Measurements from ENCODE around the gene CGN.
A peak's percentile ranks its signal among the peaks of the same experiment; 100 is the strongest.

The CGN gene, protein sequence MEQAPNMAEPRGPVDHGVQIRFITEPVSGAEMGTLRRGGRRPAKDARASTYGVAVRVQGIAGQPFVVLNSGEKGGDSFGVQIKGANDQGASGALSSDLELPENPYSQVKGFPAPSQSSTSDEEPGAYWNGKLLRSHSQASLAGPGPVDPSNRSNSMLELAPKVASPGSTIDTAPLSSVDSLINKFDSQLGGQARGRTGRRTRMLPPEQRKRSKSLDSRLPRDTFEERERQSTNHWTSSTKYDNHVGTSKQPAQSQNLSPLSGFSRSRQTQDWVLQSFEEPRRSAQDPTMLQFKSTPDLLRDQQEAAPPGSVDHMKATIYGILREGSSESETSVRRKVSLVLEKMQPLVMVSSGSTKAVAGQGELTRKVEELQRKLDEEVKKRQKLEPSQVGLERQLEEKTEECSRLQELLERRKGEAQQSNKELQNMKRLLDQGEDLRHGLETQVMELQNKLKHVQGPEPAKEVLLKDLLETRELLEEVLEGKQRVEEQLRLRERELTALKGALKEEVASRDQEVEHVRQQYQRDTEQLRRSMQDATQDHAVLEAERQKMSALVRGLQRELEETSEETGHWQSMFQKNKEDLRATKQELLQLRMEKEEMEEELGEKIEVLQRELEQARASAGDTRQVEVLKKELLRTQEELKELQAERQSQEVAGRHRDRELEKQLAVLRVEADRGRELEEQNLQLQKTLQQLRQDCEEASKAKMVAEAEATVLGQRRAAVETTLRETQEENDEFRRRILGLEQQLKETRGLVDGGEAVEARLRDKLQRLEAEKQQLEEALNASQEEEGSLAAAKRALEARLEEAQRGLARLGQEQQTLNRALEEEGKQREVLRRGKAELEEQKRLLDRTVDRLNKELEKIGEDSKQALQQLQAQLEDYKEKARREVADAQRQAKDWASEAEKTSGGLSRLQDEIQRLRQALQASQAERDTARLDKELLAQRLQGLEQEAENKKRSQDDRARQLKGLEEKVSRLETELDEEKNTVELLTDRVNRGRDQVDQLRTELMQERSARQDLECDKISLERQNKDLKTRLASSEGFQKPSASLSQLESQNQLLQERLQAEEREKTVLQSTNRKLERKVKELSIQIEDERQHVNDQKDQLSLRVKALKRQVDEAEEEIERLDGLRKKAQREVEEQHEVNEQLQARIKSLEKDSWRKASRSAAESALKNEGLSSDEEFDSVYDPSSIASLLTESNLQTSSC

DNA sequence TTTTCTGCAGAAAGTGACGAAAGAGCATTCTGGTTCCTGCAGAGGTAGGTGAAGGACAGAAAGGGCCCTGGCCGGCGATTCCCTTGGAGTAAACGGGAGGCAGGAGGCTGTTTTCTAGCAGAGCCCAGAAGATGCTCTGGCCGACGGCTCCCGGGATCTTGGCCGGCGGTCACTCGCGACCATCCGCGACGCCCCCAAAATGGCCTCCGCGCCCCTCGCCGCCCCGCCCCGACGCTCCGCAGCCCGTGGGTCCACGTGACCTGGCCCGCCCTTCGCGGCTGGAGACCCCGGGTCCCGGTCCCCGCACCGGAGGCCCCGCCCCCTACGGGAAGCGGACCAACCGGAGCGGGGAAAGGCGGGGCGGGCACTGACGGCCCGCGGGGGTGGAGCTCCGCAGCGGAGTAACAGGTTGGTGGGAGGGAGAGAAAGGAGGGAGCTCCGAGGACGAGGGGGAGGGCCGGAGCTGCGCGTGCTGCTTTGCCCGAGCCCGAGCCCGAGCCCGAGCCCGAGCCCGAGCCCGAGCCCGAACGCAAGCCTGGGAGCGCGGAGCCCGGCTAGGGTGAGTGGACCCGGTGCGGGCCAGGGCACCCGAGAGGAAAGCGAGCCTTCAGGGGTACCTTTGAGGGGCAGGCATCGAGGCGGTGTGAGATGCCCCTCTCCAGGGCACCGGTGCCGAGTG lies at the start of gene CGN:
TSS of gene CGN (plus strand) at position 431 of the 679 bp plus-strand sequence. CDS start 7,133 bp downstream, outside the sequence.
- DNase-seq, result peak; percentile 69 to 87 (median 71)

DNA sequence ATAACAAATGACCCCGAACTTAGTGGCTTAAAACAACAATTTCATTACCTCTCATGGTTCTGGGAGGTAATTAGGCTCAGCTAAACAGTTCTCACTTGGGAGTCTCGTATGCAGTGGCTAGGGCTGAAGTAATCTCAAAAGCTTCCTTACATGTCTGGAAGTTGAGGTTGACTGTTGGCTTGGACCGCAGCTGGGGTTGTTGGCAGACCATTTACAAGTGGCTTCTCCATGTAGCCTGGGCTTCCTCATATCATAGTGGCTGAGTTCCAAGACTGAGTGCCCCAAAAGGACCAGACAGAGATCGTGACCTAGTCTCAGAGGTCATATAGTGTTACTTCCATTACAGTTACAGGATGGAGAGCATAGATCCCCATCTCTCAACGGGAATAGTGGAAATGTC lies 49.5 kb upstream of the CGN start:
- no peak for DNase-seq

GRCh38 chr1:151465026-151465425 lies 46.2 kb upstream of the CGN start:
- DNase-seq, result no peak

DNA sequence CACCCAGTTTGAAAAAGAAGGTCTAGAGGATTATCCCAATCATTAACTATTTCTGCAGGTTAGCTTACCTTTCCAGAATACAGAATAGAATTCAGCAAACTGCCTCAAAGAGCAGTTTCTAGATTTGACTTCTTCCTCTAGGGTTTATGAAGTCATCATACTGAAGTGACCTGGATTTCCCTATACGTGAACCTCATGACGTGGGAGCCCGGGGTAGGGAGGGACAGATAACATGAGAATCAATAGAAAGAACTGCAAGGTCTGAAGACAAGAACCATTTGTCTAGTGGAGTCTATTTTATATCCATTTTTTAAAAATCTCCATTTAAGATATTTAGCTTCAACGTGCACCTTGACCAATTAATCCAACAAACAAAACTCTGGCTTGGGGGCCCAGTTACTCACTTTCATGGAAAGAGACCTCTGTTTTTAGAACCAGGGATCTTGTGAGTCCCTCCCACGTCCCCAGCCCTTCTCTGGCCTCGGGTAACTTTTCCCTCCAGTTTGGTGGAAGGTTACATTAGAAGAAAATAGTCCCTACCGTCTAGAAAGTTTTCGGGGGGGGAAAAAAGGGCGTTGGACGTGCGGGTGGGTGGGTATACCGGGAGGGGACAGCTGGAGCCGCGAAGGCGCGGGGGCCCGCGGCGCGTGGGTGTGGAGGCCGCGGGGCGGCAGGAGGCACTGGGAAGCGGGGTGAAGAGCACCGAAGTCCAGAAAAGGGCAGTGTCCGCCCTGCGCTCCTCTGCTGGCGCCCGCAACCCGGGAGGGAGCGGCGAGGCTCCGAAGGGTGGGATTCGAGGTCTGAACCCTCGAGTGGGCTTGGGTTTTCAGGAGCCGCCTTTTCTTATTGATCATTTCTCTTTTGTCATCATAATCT lies 38.1 kb upstream of the CGN start:
- DNase-seq, result peak; percentile 62 to 77 (median 73)

- DNase-seq, result no peak
These were observed 36.4 kb upstream of the CGN start for GRCh38 chr1:151474745-151475144.

- DNase-seq, result no peak
These were observed 36.0 kb upstream of the CGN start for GRCh38 chr1:151475175-151475574.

DNA sequence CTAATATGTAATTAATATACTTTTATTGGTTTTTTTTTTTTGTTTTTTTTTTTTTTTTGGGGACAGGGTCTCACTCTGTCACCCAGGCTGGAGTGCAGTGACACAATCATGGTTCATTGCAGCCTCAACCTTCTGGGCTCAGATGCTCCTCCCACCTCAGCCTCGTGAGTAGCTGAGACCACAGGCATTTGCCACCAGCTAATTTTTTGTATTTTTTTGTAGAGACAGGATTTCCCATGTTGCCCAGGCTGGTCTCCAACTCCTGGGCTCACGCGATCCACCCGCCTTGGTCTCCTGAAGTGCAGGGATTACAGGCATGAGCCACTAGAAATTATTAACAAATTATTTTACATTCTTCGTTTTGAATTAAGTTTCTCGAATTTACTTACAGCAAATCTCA lies 35.1 kb upstream of the CGN start:
- DNase-seq, result no peak

DNA sequence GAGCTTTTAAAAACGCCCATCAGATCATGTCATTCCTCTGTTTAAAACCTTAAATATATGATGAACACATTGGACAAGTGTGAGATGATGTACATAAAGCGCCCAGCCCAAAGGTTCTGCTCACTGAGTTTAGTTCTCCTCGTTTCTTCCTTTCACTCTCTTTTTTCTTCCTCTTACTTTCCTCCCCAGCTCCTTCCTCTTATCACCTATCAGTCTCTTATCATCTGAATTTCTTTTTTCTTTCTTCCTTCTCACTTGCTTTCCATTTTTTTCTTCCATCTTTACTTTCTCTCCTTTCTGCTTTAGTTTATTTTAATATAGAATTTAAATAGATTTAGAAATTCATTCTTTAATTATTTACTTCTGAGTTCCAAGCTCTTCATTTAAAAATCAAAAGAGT lies 34.1 kb upstream of the CGN start:
- no peak for DNase-seq

DNA sequence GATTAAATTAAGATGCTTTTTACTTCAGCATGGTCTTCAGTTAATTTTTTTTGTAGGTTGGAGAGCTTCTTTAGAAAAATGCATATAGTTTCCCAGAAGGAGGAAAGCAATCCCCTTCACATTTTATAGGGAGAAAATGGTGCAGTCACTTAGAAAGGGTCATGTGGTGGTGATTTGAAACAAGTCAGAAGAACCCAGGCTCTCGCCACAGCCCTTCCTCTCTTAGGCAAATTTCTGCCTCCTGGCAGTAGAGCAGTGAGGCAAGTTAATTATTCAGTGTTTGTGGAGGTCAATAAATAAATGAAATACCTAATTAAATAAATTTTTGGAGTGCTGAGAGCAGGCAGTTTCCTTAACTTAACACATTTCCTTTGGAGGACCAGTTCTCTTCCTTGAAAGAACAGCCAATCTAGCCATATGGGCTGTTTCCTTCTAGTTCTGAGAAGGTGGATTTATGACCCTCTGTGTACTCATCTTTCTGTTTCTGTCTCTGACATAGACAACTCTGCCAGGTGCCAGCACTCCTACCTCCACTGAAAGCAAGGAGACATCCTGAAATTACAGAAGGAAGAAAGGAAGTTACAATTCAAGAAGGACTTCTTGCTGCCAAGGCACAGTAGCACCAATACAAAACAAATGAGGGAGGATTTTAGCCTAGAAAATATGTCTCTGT lies 32.9 kb upstream of the CGN start:
- no peak for DNase-seq

GRCh38 chr1:151478923-151479322 lies 32.3 kb upstream of the CGN start:
- DNase-seq, result no peak

- DNase-seq, result no peak
These were observed 31.7 kb upstream of the CGN start for GRCh38 chr1:151479462-151479861.

DNA sequence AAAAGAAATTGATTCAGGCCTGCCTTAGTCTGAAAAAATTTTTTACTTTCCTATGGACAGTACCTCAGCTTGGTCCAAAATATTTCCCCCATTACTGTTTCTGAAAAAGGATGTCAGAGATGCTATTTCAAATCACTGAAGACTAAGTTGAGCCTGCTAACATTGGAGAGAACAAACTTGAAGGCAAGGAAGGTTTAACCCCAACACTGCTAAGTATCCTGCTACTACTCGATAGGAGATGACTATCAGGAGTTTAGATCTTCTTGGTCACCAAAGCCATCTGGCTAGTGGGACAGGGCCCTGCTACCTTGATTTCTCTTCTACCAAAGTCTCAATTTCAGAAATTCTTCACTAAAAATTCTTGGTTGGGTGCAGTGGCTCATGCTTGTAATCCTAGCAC lies 29.2 kb upstream of the CGN start:
- no peak for DNase-seq

DNA sequence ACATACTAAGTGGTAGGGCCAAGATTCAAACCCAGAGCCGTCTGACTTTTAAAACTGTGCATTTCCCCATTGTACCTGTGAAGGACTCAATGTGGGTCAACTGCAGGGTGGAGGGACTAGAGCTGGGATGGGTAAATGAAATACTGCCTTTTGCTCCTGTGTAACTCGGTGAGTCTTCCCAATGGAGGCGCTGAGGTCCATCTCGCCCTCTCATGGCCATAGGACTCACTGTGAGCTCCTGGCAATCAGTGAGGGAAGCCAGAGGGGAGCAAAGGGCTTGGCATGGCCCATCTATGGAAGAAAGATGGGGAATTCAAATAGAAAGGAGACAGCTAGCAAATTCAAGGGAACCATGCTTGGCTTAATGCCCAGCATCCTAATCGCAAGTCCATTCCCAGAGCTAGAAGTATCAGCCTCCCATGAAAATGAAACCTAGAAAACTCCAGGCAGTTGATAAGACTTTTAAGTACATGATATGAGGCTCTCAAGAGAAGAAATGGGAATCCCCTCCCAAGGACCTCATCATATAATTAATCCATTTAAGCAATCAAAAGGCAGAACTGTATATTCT lies 25.4 kb upstream of the CGN start:
- DNase-seq, result no peak

DNA sequence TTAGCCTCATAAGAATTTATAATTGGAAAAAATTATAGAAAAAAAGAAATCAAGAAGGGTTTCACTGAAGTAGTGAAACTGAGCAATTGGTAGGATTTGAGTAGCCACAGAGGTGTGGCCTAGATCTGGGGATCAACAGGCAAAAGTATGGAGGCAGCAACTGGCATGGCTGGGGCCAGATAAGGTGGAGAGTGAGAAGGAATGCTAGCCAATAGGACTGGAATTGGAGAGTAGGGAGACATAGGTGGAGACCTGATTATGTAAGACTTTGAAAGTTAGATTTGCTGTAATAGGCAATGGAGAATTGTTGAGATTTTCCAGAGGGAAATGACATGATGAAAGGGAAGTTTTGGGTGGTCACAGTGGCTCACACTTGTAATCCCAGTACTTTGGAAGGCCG lies 24.6 kb upstream of the CGN start:
- no peak for DNase-seq

- no peak for DNase-seq
These were observed 19.5 kb upstream of the CGN start for GRCh38 chr1:151491641-151492040.

- DNase-seq, result no peak
These were observed 19.1 kb upstream of the CGN start for GRCh38 chr1:151492120-151492519.

GRCh38 chr1:151493042-151493441 lies 18.1 kb upstream of the CGN start:
- DNase-seq, result no peak

DNA sequence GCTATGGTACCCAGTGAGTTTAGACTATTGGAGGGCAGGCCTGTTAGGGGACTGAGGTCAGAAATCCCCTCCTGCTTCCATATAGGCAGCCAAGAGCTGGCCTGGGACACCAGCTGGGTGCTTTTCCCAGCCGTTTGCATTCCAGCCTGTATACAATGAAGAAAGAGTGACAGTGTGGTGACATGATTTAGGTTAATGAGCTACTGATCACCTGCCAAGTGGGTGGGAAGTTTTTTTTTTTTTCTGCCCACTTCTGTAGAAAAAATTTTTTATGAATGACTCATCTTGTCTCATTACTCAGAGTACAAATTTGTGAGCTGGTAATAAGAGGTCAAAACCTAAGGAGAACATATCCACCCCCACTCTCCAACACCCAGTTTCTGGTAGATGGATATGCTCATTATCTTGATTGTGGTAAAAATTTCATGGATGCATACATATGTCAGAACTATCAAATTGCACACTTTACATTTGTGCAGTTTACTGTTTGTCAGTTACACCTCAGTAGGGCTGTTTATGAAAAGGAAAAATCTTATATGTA lies 16.4 kb upstream of the CGN start:
- peak; percentile 70 to 87 (median 74) for DNase-seq

GRCh38 chr1:151495316-151495715 lies 15.9 kb upstream of the CGN start:
- DNase-seq, result no peak

DNA sequence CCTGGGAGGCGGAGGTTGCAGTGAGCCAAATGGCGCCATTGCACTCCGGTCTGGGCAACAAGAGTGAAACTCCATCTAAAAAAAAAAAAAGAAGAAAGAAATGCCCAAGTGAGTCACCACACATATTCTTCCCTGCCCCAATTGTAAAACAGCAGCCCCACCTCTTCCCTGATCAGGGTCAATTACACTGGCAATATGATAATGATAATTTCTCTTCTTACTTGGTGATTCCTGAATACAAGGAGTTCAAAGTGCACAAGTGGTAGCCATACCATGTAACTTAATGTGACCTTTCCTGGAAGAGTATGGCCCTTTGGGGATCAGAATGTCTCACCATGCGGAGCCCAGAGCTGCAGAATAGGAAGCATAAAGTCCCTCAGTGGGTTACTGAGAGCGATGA lies 11.8 kb upstream of the CGN start:
- no peak for DNase-seq
